NCI-H526 (cell line): ENCODE results near the gene ZNF410.
"Not testable (repeated sequence)": the region's sequence is repeated elsewhere in the genome, so short reads cannot be mapped to it uniquely, and the experiment has no call there.

Experiments used
- DNase-seq, 2 experiments: peaks; one replicate each; lab custom pipeline; 2025; lab: John Stamatoyannopoulos, UW

The ZNF410 gene

GRCh38 chr14:73887694-73888459, 1.2 kb downstream of the ZNF410 start:
- no peak for DNase-seq

DNA sequence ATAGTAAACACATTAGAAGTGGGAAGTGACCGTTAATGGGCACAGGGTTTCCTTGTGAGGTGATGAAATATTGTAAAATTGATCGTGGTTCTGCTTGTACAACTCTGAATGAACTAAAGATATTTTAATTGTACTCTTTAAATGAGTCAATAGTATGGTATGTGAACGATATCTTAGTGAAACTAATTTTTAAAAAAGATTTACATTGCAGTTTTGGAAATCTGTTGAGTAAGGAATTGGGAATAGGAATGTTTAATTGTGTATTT, 1.7 kb downstream of the ZNF410 start:
- DNase-seq, result no peak

DNA sequence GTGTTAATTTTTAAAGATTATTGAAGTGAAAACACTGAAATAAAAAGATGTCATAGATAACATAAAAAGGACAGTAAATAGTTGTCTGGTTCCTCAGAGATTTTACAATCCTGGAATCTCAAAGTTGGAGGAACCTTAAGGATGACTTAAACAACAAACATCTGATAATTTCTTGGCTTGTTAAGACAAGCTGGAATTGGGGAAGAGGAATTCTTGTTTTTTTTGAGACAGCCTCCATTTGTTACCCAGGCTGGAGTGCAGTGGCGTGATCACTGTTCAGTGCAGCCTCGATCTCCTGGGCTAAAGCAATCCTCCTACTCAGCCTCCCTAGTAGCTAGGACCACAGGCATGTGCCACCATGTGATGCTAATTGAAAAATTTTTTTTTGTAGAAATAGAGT, 2.3 kb downstream of the ZNF410 start:
- DNase-seq, result no peak

DNA sequence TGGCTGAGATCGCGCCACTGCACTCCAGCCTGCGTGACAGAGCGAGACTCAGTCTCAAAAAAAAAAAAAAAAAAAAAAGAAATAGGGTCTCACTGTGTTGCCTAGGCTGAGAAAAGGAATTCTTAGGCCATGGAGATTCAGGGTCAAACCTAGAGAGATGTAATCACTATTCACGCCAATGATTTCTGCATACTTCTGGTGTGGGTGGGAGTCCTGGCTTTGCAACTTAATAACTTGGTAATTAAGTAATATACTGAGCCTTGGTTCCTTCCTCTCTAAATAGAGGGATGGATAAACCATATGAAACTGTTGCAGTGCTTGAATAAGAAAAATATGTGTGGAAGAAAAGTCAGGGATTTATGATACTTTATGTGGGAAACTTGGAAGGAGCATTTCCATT, 2.7 kb downstream of the ZNF410 start:
- no peak for DNase-seq

GRCh38 chr14:73894180-73894687, 7.6 kb downstream of the ZNF410 start:
- not testable (repeated sequence) for DNase-seq

GRCh38 chr14:73895939-73896338, 9.3 kb downstream of the ZNF410 start:
- no peak for DNase-seq

- DNase-seq, result no peak
These were observed 9.9 kb downstream of the ZNF410 start for GRCh38 chr14:73896521-73896920.

- no peak for DNase-seq
These were observed 16.4 kb downstream of the ZNF410 start for GRCh38 chr14:73903028-73903427.

- DNase-seq, result no peak
These were observed 23.0 kb downstream of the ZNF410 start for GRCh38 chr14:73909681-73910080.

DNA sequence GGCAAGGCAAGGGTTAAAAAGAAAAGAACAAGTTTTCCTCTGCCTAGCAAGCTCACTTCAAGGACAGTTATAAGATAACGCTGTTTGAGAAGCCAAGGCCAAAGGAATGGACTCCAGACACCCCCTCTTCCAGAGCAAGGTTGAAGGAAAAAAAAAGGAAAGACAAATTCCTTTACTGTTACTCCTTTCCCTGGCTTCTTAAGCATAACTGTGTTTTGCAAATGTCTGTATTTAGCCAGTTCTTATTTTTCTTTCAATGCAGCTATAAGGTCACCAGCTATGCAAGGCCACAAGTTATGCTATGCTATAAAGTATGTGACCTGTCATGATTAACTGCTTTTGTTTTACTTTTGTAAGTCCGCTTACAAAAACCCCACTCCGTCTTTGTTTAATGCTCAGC, 26.6 kb downstream of the ZNF410 start:
- no peak for DNase-seq

DNA sequence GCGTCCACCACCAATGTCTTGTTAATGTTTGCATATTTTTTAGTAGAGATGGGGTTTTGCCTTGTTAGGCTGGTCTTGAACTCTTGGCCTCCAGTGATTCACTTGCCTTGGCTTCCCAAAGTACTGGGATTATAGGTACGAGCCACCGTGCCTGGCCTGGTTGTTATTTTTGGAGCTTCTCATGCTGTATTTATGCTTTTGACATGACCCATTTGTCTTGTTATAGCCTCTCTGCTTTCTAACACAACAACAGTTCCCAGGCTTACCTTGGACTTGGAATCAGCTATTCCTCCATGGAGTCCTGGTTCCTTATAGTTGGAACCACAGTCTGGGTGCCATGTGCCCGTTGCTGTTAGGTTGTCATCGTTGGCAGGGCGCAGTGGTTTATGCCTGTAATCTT, 29.7 kb downstream of the ZNF410 start:
- no peak for DNase-seq

DNA sequence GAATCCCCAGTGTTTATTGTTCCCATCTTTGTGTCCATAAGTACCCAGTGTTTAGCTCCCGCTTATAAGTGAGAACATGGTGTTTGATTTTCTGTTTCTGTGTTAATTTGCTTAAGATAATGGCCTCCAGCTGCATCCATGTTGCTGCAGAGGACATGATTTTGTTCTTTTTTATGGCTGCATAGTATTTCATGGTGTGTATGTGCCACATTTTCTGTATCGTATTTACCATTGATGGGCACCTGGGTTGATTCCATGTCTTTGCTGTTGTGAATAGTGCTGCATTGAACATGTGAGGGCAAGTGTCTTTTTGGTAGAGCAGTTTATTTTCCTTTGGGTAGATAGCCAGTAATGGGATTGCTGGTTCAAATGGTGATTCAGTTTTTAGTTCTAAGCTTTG, 32.8 kb downstream of the ZNF410 start:
- DNase-seq, result not testable (repeated sequence)

- DNase-seq, result no peak
These were observed 37.7 kb downstream of the ZNF410 start for GRCh38 chr14:73924337-73924736.

GRCh38 chr14:73935666-73936065, 49.0 kb downstream of the ZNF410 start:
- peak in 1 of 2 experiments; percentile 8 for DNase-seq

DNA sequence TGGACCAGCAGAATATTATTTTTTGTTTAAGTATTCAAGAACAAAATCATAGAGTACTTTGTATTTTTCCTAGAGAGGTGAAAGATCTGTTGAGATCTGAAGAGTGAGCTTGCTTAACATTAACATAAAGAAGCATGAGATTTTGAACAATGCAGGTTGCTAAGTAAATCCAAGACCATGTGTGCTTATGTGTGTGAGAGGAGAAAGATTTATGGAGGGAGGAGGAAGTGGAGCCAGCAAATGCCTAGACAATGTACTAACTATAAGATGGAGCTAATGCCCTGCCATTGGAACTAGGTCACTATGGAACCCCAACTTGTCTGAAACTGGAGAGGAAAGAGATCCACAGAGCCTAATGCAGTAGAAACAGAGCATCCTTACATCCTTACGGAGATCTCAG, 49.9 kb downstream of the ZNF410 start:
- no peak for DNase-seq

DNA sequence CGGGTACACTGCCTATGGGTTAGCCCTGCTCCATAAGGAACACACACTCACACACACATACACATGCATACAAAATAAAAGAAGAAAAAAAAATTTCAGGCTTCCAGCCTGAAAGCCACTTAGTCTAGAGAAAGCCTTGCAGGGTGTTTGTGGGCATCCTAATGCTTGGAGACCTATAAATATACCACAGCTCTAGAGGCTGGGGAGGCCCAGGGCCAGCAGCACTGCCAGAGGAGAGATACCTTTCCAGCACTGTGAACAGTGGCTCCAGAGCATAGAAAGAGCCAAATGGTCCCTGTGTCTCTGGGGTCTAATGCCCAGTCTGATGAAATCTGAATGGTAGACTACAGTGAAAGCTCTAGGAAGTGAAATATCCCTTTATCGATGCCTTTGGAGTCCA, 50.4 kb downstream of the ZNF410 start:
- no peak for DNase-seq

DNA sequence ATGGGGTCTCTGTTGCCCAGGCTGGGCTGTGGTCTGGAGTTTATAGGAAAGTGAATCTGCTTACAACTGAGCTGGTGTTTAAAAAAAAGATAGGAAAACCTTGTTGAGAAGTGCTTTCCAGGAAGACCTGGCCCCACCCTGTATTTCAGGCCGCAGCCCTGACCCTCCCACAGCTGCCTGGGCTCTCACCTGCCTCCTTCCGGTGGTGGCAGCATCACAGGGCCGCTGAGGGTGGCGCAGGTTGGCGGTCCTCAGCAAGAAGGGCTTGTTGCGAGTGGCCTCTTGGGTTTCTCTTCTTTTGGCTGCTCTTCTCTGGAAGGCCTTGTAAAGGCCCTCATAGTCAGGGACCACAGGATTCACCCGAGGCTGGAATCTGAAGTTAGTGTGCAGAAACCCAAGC, 55.5 kb downstream of the ZNF410 start:
- no peak for DNase-seq

GRCh38 chr14:73943083-73943482, 56.4 kb downstream of the ZNF410 start:
- no peak for DNase-seq

DNA sequence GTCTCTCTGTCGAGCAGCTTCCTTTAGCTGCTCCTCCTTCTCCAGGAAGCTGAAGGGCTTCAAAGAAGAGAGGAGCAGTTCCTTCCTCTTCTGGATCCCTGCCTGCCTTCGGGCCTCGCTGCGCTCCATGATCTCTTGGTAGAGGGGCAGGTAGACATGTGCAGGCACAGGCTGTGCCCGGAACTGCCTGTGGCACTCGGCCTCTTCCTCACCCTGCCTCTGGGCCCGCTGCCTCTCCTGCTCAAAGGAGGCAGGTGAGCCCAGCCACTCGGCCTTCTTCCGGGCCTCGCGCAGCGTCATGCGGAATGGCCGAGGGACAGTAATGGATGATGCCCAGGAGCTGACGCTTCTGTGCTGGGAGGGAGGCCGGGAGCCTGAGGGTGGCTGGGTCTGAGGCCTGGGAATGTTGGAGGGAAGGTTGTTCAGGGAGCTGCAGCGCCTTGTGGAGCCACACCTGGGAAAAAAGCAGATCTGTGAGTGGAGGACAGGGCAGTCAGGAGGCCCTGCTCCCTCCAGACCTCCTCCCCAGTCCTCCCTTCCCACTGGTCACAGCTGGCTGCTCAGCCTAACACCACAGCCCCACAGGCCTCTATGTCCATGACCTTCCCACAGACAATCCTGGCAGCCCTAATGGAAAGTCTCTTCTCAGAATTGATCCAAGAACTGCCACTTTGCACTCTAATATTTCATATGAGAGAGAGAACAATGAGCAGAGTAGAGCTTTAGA, 57.9 kb downstream of the ZNF410 start:
- no peak for DNase-seq

DNA sequence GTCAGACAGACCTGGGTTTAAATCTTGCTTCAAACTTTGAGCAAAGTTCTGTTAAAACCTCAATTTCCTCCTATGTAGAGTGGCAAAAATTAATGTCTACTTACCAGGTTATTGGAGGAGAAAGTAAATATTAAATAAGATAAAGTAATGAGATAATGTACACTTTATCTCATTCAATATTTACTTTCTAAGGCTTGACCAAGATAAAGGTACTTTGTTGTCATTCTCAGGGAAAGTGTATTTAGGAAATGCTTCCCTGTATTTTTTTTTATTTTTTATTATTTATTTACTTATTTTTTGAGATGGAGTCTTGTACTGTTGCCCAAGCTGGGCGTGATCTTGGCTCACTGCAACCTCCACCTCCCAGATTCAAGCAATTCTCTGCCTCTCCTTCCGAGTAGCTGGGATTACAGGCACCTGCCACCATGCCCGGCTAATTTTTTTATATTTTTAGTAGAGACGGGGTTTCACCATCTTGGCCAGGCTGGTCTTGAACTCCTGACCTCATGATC, 58.6 kb downstream of the ZNF410 start:
- no peak for DNase-seq

DNA sequence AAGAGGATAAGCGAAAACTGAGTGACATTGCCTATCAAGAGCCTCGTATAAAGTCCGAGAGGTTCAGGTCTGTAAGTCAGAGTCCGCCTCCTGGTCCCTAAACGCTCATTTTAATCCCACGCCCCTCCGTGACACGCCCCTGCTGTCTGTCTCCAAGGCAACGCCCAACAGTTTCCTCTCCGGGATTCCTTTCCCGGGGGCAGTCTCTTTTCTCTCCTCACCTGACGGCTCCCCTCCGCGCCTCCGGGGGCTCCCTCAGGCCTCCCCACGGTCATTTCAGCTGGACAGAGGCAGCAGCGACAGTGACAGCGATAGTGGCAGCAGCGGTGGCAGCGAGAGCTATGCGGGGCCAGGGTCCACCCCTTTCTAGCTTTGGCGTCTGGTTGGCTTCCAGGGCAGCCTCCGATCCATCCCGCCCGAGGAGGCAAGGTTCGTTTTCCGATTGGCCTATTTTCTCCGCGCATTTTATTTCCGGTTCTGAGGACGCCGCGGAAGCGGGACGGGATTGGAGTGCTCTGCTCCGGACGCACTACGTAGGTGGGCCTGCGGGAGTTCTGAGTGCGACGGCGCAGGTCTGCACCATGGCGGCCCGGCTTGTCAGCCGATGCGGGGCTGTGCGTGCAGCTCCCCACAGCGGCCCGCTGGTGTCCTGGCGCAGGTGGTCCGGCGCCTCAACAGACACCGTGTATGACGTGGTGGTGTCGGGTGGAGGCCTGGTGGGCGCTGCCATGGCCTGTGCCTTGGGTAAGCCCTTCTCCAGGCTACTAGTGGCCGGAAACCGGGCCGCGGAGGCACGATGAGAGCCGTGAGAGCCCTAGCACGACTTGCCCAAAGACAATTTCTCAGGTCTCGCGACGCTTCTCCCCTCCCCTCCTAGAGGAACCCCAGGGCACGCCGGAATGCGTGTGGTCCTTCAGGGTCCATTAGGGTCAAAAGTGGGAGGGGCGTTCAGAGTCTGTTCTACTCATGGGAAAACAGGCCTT, 63.4 kb downstream of the ZNF410 start, which contains the start of the genes COQ6 and FAM161B:
COQ6 (plus strand) TSS at position 551 of the 983 bp plus-strand sequence; CDS start at position 582, 31 bp downstream.
FAM161B (minus strand) TSS at position 343 of the 983 bp plus-strand sequence; CDS start at position 275, 68 bp downstream.
- DNase-seq, result peak; percentile 95 to 98

- DNase-seq, result no peak
These were observed 67.1 kb downstream of the ZNF410 start for GRCh38 chr14:73953731-73954130.
